Stimulated activated CD4-positive, alpha-beta T cell treated with anti-CD3 and anti-CD28 coated beads, Interleukin-2, amount 100 ng/mL, for 48 hours (primary cell): ENCODE results near the gene GABRG3.

Experiments
- DNase-seq, 2 donors: peaks; one replicate each; pipeline ENCODE4 v3.0.0-alpha.2; 2020

The GABRG3 gene

DNA sequence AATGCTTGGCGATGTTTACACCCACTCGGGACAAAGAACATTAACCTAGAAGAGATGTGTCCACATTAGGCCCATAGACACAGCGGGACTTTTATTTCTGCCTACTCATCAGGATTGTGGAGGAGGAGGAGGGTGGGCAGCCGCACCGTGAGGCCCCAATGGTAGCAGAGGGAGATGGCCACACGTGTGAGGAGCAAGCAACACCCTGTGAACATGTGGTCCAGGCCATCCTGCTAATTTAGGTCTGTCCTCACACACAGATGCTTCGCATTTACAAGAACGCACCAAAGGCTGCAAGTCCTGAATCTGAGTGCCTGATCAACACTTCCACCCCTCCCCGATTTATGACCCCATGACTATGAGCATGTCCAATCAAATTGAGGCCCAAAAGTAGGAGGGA is 560.0 kb downstream of the GABRG3 start:
- DNase-seq = no peak

DNA sequence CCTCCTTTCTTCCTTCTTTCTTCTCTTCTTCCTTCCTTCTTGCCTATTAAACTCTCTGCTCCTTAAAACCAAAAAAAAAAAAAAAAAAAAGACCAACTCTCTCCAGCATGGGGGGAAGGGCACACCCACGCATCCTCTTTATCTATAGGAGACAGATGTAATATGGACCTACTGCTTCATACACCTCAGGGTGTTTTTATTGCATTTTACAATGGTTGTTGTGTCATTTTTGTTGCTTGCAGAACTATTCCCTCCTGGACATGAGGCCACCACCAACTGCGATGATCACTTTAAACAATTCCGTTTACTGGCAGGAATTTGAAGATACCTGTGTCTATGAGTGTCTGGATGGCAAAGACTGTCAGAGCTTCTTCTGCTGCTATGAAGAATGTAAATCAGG is 561.4 kb downstream of the GABRG3 start:
- no peak for DNase-seq

DNA sequence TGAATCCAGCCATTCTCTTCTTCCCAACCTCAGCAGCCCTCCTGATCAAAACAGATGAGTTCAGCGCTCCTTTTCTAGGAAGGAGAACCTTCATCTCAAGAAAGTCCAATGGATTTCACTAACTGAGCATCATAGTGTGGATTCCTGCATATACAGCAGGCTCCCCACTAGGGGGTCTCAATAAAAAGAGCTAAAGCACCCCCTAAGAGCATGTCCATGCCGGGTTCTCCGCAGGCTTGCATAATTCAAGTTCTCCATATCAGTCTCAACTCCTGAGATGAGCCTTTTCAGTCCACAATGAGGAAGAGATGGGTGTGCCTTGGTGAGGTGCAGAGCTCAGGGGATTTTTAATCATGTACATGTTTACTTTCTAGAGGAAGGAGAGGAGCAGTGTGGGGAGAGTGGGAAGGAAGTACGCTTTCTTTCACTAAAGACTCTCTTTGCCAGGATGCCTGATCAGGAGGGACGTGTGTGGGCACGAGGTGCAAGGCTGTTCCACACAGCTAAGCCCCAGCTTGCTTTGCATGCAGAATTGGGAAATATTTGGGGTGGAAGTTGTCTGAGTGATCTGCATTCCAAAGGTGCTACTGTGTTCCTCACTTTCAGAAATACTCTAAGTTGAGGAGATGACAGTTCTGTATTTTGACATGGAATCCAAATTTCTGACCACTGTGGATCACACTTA is 564.6 kb downstream of the GABRG3 start:
- no peak for DNase-seq

DNA sequence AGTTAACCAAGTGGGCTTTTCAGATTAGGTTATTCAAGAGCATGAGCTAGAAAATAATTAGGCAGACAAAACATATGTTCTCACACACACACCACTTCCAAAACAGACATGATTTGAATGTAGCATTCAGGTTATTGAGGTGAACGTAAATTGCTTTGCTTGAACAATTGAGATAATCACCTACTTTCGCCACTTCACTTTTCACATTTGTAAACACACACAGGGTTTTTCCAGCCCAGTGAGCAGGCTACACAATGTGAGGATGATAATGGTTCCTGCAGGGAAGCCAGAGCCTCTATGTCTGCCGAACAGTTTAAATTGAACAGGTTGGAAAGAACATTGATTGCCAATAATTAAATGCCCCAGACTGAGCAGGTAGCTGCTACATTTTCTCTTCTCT is 567.3 kb downstream of the GABRG3 start:
- DNase-seq = no peak

DNA sequence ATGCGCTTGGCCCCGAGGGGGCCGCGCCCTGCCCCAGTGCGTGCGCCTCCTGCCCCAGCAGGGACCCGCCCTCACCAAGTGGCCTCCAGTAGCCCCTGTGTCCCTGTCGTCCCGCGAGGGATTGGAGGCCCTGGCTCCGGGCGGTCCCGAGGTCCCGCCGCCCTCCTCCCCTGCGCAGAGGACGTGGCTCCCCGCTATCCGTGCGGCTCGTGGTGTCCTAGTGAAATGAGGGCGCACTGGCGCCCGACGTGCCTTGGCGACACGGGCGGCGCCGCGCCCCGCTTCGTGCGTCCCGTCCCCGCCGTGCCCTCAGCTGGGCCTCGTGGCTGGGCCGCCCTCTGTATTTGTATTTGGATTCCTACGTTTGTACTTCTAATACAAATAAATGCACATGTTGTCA is 570.6 kb downstream of the GABRG3 start:
- DNase-seq = no peak

DNA sequence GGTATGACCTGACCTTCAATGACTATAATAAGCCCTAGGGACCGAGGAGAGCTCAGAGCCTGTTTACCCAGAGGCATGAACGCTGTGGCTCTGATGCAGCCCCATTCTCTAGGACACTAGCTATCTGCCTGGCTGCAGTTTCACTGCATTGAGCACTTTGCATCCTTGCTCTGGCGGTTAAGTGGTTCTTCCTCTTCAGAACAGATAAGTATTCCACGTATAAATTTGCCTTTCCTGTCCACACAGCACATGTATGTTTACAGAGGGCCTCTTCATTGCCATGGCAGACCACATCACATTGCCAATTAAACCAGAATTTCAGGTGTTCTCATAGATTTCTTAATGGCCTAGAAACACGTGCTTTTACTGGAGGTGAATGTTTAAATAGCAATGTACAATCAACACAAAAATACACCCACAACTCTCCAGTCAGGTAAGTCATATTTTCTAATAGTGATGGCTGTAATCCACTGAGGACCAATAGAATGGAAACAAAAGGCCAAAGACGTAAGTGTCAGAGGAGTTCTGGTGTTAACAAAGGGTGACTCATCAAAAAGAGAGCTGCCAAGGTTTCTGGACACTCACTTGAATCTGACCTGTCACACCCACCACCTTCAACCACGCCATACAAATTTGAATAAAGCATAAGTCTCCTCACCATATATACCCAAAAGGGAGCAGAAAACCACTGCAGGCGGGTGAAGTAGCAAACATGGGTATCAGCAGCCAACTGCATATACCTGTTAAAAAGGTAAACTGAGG is 574.7 kb downstream of the GABRG3 start:
- DNase-seq = no peak

DNA sequence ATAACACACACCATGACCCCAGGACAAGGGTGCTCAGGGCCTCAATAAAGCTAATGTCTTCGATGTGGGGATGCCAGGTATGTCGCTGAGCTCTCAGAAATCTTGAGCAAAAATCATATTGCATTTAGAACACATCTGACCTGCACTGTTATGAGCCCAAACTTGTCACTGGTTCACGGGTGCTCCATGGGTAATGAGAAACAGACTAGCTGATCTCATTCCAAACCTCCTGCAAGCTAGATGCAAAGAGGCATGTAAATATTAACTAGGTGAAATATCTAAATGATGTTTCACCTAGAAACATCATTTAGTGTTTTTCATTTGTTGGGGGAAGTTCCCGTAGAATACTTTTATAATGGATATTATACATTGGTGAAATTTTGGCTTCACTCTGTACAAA is 578.8 kb downstream of the GABRG3 start:
- no peak for DNase-seq

DNA sequence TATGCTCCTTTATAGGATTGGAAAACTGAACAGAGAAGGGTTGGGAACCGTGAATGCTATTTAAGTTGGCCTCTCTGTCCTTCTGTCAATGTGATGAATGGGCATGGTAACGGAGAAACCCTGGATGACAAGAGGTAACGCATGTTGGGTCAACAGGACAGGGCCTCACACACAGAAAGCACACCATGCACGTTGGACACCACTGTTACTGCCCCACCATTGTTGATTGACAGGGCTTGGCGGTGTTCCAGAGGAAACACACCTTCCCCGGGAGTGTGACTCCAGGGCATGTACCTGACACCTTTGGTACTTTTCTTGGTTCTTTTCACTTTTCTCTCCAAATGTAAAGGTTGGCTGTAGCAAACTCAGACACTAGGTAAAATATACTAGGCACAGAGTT is 579.7 kb downstream of the GABRG3 start:
- no peak for DNase-seq

DNA sequence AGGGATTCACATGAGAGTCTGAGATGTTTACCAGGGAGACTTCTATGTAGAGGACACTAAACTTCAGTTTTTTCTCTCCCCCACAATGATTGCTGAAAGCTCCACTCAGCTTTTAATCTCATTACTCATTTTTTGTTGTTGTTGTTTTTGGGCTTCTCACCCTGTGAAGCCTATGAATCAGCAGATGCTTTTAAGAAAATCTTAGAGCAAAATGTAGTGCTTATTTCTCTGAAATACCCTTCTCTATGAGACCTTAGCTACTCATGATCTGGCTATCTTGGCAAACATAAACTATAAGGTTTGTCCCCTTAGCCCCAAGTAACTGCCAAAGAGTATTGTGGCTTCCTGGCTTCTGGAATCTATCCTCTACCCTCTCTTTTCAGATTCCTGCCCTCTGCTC is 590.8 kb downstream of the GABRG3 start:
- DNase-seq = no peak

DNA sequence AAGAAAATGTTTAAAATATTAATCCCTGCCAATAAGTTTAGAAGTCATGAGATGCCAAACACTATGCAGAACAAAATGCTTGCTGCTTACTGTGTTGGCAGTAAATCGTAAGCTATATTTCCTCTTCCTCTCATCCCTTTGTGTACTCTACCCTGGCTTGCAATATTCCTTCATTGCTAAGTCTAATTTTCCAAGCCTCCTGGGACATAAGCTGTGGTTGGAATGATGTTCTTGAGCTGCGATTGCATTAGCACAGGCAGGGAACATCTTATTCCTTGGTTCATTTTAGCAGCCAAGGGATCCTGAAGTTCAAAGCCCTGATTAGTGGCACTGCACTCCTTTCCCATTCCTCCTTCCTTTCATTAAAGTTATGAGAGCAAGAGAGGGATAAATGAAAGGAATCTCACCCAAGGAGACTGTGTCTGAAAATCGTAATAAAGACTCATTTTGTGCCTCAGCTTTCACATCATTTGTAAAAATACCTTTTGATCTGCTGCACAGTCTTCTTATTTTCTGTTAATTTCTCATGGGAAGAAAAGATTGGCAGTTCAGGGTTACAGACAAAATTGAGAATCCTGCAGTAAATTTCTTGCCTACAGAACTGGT is 592.9 kb downstream of the GABRG3 start:
- no peak for DNase-seq

DNA sequence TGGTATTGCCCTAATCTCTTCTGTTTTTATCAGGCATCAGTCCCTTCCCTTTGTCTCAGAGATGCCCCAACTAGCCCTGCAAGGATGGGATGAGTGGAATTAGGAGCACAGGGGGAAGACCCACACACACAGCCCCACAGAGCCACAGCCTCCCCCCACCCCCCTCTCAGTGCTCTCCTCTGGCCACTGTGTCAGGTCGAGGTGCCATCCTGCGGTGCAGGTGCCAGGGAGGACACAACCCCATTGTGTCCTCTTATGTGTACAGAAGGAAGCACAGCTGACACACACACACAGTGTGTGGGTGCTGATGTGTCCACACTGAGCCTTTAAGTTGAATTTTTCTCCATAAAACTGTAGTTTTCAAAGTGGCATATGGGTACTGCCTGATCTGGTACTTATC is 593.7 kb downstream of the GABRG3 start:
- DNase-seq = no peak

DNA sequence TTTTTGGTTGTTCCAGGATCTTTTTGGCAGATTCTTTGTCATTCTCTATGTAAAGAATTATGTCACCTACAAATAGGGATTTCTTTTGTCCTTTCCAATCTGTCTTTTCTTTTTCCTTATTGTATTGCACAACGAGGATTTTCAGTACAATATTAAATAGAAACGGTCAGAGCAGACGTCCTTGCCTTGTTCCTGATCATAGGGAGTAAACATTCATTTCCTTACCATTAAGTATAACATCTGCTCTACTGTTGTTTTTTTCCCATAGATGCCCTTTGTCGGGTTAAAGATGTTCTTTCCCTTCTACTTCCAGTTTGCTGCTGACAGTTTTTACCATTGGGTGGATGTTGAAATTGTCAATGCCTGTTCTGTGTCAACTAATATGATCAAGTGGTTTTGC is 599.8 kb downstream of the GABRG3 start:
- DNase-seq = no peak

DNA sequence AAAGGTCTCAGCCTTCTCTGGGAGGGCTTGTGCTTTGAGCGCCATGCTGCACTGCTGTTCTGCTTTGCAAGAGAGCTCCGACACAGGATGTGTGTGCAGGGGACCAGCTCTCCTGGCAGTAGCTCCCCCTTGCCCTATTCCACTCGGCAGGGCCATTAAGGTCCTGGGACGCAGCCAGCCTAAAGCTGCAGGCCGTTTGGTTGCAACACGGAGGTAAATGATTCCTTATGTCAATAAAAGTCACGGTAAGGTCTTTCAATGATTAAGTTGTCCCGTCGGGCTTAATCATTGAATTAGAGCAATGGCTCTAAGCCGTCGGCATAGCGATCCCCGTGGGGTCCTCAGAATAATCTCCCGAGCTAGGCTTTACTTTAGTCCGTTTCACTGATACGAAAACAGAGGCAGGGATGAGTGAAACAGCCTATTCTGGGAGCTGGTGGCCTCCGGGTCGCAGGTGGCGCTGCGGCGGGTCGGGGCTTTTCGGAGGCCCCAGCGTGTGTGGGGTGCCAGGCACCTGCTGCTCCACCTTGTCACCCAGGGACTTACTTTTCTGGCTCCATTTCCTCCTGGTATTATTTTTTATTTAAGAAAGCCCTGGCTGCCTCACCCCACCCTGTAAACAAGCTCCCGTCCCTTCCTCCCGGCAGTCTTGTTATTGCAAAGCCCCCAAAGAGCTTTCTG is 603.0 kb downstream of the GABRG3 start:
- DNase-seq = no peak

DNA sequence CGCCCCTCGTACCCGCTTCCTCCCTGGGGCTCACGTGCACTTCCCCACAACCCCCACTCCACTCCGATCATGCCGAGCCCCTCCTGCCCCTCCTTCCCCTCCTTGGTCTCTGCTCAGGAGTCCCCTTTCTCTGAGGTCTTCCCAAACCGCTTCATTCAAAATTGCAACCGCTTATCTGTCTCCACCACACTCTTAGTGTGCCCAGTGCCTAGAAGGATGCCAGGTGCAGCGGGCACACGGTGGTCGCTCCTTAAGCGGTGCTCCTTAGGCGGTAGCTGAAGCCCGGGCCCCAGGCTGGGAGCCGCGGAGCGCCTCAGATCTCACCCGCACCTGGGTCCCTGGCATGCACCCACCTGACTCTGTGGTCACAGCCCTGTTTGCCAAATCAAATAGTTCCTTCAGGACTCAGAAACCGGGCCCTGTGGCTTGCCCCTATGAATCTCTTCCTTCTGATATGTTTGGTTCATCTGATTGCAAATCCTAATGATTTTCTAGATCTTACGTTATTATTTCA is 603.6 kb downstream of the GABRG3 start:
- DNase-seq = no peak

DNA sequence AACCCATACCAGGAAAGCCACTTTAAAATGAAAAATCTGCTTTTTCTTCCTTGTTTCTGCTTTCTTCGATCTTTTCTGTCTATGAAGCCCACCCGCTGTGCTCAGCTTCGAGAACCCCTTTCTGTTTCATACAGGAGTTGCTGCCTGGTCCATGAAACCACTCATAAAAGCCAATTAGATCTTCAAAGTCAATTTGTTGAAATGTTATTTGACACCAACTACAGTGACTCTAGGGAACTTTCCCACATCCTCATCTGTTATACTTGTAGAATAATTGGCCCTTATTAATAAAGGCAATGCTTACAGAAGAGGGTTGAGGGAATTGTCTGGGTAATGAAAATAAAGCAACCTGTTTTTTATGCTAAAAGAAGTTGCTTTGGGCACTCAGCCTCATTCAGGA is 604.5 kb downstream of the GABRG3 start:
- DNase-seq = no peak

DNA sequence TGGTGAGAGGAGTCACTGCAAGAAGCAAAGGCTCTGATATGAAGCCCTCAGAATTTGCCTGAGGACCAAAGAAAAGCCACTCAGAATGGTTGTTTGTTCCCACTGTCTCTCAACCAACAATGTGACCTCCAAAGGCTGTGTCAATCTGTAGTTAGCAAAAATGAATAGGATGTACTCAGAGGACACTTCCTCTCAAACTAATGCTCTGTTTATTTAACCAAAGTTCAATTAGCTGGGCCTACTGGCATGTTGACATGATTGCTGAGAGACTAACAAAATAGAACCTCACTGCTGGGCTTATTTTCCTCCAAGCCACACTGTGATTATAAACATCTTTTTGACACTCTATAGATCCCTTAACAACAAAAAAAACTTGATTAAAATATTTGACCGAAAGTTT is 605.6 kb downstream of the GABRG3 start:
- DNase-seq = no peak

DNA sequence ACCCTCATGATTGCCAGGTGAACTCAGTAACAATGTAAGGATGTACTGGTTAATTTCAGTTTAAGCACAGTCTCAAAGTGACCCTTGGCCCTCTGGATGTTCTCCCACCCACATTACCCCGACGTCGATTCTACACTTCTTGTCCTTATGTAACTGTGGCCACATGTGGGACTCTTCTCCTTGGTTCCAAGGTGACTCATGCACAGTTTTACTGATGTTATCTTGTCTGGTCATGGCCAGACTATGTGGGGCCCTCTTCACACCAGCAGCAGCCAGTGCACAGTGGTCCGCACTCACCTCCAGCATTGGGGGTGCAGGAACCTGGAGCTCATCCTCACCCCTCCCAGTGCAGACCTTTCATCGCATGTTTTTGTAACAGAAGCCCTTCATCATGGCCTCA is 608.8 kb downstream of the GABRG3 start:
- no peak for DNase-seq

DNA sequence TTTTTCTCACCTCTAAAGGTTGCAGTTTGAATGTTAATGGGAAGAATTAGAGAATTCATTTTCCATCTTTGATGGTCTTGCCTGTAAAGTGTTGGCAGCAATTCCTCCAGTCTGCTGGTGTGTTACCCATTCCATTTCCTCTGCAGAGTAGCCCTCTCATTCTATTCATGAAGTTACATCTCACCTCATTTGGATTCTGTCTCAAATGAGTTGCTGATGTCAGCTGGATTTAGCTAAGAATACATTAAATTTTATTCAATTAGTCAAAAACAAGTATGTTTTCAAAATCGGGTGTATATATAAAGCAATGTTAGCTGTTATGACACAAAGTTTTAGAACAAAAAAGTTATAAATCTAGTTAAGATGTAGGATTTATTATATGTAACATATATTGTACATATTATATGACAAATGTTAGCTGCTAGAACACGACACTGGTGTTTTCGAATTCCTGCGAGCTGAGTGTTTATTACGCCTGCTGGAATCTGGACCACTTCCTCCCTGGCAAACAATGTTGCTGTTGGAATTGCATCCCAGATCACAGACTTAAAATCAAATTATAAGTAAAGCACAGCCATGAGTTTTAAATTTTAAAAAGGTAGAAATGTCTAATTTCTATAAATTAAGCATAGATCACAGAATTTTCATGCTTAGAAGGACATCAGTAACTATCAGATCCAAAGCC is 611.9 kb downstream of the GABRG3 start:
- no peak for DNase-seq

DNA sequence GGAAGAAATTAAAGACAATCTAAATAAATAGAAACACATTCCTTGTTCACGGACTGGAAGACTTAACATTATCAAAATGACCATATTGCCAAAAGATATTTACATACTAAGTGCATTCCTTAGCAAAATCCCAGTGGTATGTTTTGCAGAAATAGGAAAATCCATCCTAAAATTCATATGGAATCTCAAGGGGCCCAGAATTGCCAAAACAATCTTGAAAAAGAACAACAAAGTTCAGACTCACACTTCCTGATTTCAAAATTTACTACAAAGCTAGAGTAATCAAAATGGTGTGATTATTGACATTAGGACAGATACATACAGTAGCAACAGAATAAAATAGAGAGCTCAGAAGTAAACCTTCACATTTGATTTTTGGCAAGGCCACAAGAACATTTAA is 612.7 kb downstream of the GABRG3 start:
- no peak for DNase-seq

DNA sequence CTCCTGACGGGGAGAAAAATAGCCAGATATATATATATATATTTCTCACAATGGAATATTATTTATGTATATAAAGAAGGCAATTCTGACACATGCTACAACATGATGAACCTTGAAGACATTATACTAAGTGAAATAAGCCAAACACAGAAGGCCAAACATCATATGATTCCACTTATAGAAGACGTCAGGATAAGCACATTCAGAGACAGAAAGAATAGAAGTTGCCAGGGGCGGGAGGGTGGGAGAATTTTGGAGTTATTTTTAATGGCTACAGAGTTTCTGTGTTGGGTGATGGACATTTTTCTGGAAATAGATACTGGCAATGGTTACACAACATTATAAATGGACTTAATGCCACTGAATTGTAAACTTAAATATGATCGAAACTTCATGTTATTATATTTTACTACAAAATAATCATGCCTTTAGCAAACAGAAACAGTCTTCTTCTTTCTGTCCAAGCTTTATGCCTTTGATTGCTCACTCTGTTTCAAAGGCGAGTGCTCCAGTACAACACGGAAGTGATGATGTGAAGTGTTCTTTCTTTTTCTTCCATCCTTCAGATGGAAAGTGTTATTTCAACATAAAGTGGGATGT is 614.2 kb downstream of the GABRG3 start:
- DNase-seq = no peak

DNA sequence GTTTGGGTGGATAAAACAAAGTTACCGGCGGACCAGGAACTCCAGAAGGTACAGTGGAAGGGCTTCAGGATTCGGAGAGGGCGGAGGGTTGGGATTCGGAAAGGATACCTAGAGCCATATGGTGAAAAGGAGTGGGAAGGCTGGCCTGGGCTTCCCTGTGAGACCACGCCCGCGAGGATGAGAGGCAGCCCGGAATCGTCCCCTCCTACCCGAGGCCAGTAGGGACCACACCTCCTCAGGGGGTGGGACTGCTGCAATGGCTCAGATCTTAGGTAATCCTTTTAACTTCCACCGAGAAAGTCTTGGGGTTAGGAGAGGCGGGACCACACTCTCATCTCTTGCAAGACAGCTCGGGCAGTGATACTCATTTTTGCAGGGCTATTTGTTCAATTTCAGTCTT is 616.8 kb downstream of the GABRG3 start:
- DNase-seq = no peak

DNA sequence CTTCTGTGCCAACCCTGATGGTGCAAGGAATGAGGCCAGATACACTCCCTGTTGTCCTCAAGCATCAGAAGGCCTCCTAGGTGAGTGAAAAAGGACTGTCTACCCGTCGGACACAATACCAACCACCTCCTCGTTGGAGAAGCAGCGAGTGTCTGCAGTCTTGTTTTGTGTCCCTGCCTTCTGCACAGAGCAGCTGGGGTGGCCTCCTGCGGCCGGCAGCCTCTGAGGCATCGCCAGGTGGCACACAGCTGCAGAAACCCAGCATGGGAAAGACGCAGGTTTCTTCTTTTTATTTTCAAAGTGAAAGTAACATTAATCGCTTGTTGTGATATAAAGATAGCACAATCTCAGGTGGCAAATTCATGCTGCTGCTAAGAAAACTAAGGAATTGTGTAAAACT is 618.3 kb downstream of the GABRG3 start:
- DNase-seq = no peak

DNA sequence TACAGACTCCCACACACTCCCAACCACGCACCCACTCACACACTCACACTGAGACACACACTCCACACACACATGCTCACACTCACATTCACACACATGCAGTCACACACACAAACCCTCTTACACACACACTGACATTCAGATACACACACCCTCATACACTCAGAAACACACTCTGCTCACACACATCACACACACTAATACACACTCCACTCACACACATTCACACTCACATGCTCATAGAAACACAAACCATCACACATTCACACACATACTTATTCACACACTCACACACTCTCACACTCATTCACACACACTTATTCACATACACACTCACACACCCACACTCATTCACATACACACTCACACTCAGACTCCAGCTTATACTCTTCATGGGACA is 618.8 kb downstream of the GABRG3 start:
- DNase-seq = no peak
